Type B pancreatic cell (in vitro differentiated cells): ENCODE data around the gene SYT14. TPM values are rescaled to one million over a fixed set of nuclear protein-coding genes. Genes with fewer than 3 reads are reported as not detected.
"Not testable (repeated sequence)": the region's sequence is repeated elsewhere in the genome, so short reads cannot be mapped to it uniquely, and the experiment has no call there.

ENCODE experiments used
- DNase-seq: peaks from one replicate; pipeline ENCODE4 v3.0.0; 2021; ENCODE audit warnings: mixed read lengths; ENCODE audit not compliant: unreplicated experiment; ENCODE audit errors: extremely low spot score
- H3K27ac Mint-ChIP-seq: 2 replicates; pipeline ENCODE4 v1.8.0; 2021; ENCODE audit warnings: mild to moderate bottlenecking, mixed read lengths
- H3K27me3 Mint-ChIP-seq: 2 replicates; pipeline ENCODE4 v1.8.0; 2021; ENCODE audit warnings: mixed read lengths
- H3K36me3 Mint-ChIP-seq: 2 replicates; pipeline ENCODE4 v1.8.0; 2021; ENCODE audit warnings: mixed read lengths
- H3K4me1 Mint-ChIP-seq: one replicate; pipeline ENCODE4 v1.8.0; 2021; ENCODE audit warnings: mixed read lengths; ENCODE audit not compliant: unreplicated experiment
- H3K4me3 Mint-ChIP-seq: 2 replicates; pipeline ENCODE4 v1.8.0; 2021; ENCODE audit warnings: mild to moderate bottlenecking, mixed read lengths
- H3K9me3 Mint-ChIP-seq: 2 replicates; pipeline ENCODE4 v1.8.0; 2021; ENCODE audit warnings: mixed read lengths
- CTCF ChIP-seq: fragments of 200-600 bp; sonication (generic); conservative IDR thresholded peaks from 2 replicates; pipeline ENCODE4 v1.5.0; 2021; ENCODE audit warnings: antibody characterized with exemption, mild to moderate bottlenecking
- total RNA-seq: library from RNA; stranded (reverse); gene quantifications from 2 replicates; pipeline ENCODE4 v1.2.1, GENCODE V29; 2021; ENCODE audit warnings: low replicate concordance

Gene SYT14
- total RNA-seq, 1 donor from 2014 or later, result 5.7 TPM

GRCh38 chr1:209895709-209896108 is 42.3 kb upstream of the SYT14 start:
- H3K27ac Mint-ChIP-seq, result no peak overlapping the region
- no peaks in the 10 kb centered on the region for H3K4me1 Mint-ChIP-seq
- H3K36me3 Mint-ChIP-seq, result no peaks in the 10 kb centered on the region
- no peak for DNase-seq
- peaks cover 11% of the 10 kb centered on the region for H3K27me3 Mint-ChIP-seq
- no peak for TF ChIP-seq CTCF
- no peaks in the 10 kb centered on the region for H3K9me3 Mint-ChIP-seq
- no peak overlapping the region for H3K4me3 Mint-ChIP-seq

GRCh38 chr1:209896346-209896745 is 41.7 kb upstream of the SYT14 start:
- Mint-ChIP-seq H3K4me3 (no peak overlapping the region), H3K27ac (no peak overlapping the region), H3K9me3 (no peaks in the 10 kb centered on the region), H3K36me3 (no peaks in the 10 kb centered on the region), H3K4me1 (no peaks in the 10 kb centered on the region), H3K27me3 (peaks cover 11% of the 10 kb centered on the region)
- TF ChIP-seq CTCF, result no peak
- no peak for DNase-seq

- DNase-seq, H3K36me3 Mint-ChIP-seq, H3K9me3 Mint-ChIP-seq, H3K4me3 Mint-ChIP-seq, H3K27ac Mint-ChIP-seq, H3K4me1 Mint-ChIP-seq: not testable (repeated sequence)
- H3K27me3 Mint-ChIP-seq, result peaks cover 11% of the 10 kb centered on the region
Observed at GRCh38 chr1:209898271-209898670, 39.7 kb upstream of the SYT14 start.

GRCh38 chr1:209898851-209899250 is 39.2 kb upstream of the SYT14 start:
- not testable (repeated sequence) for H3K27ac Mint-ChIP-seq, DNase-seq, H3K27me3 Mint-ChIP-seq, H3K36me3 Mint-ChIP-seq, H3K9me3 Mint-ChIP-seq, H3K4me1 Mint-ChIP-seq, H3K4me3 Mint-ChIP-seq

- Mint-ChIP-seq H3K27ac (no peak overlapping the region), H3K9me3 (no peaks in the 10 kb centered on the region), H3K27me3 (peaks cover 8% of the 10 kb centered on the region), H3K36me3 (no peaks in the 10 kb centered on the region), H3K4me3 (no peak overlapping the region), H3K4me1 (no peaks in the 10 kb centered on the region)
- no peak for DNase-seq
- TF ChIP-seq CTCF, result peak; percentile 41
Observed at GRCh38 chr1:209899948-209900347, 38.1 kb upstream of the SYT14 start.

- H3K27ac Mint-ChIP-seq, result no peak overlapping the region
- H3K4me3 Mint-ChIP-seq, result no peak overlapping the region
- H3K4me1 Mint-ChIP-seq, result no peaks in the 10 kb centered on the region
- no peaks in the 10 kb centered on the region for H3K9me3 Mint-ChIP-seq
- H3K36me3 Mint-ChIP-seq, result no peaks in the 10 kb centered on the region
- peaks cover 8% of the 10 kb centered on the region for H3K27me3 Mint-ChIP-seq
- TF ChIP-seq CTCF, result no peak
- DNase-seq, result no peak
Observed at GRCh38 chr1:209900734-209901133, 37.3 kb upstream of the SYT14 start.

GRCh38 chr1:209901211-209901610 is 36.8 kb upstream of the SYT14 start:
- TF ChIP-seq CTCF, result no peak
- Mint-ChIP-seq H3K9me3 (no peaks in the 10 kb centered on the region), H3K27ac (no peak overlapping the region), H3K36me3 (no peaks in the 10 kb centered on the region), H3K27me3 (peaks cover 3% of the 10 kb centered on the region), H3K4me3 (no peak overlapping the region), H3K4me1 (no peaks in the 10 kb centered on the region)
- no peak for DNase-seq

GRCh38 chr1:209904774-209905173 is 33.2 kb upstream of the SYT14 start:
- H3K36me3 Mint-ChIP-seq, H3K27ac Mint-ChIP-seq: not testable (repeated sequence)

More at GRCh38 chr1:209904774-209905173, 33.2 kb upstream of the SYT14 start:
- not testable (repeated sequence) for H3K4me1 Mint-ChIP-seq, DNase-seq, H3K9me3 Mint-ChIP-seq, H3K4me3 Mint-ChIP-seq, H3K27me3 Mint-ChIP-seq
